GM06990 (cell line): Measurements from ENCODE around the gene H1-8.
A peak's percentile ranks its signal among the peaks of the same experiment; 100 is the strongest.

Experiments
- DNase-seq: peaks from one replicate; pipeline ENCODE4 v3.0.0-alpha.2; 2011; ENCODE audit not compliant: insufficient read length; ENCODE audit errors: extremely low read depth
- H3K27me3 ChIP-seq: replicated peaks from 2 replicates; pipeline ENCODE4 v1.6.0; 2011; ENCODE audit warnings: low read length; ENCODE audit not compliant: control insufficient read depth, insufficient read depth
- H3K36me3 ChIP-seq: 2 replicates; pipeline ENCODE4 v1.5.1; 2011; ENCODE audit warnings: low read length; ENCODE audit not compliant: control insufficient read depth, insufficient read depth
- H3K4me3 ChIP-seq: replicated peaks from 2 replicates; pipeline ENCODE4 v1.5.1; 2011; ENCODE audit warnings: low read depth, mild to moderate bottlenecking, control low read depth, low read length
- CTCF ChIP-seq: IDR thresholded peaks from 2 replicates; pipeline ENCODE4 v1.5.1; 2011; ENCODE audit warnings: low read length, control low read depth, mild to moderate bottlenecking, inconsistent platforms; ENCODE audit not compliant: insufficient read depth, poor library complexity, severe bottlenecking

The H1-8 gene

GRCh38 chr3:129592381-129593131 lies 49.6 kb downstream of the H1-8 start:
- Histone ChIP-seq H3K36me3 (no peaks in the 10 kb centered on the region), H3K4me3 (no peak overlapping the region), H3K27me3 (peaks cover 2% of the 10 kb centered on the region; the same call in 1 of the 2 replicates)
- TF ChIP-seq CTCF, result no peak
- no peak for DNase-seq

DNA sequence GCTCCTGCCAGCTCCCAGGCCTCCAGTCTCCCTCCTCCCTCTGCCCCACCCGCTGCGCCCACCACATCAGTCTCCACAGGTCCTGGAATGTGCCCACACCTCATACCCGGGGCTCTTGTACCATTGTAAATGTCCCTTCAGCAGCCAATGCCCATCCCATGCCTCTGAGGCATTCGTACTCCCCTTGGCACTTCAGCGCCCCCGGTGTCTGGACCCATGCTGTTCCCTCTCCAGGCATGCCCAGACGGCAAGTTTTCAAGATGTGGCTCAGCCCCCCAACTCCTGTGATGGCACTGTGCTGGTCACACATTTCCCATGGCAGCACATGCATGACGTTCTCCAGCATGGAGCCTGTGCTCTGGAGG lies 50.2 kb downstream of the H1-8 start:
- H3K27me3 ChIP-seq, result peaks cover 2% of the 10 kb centered on the region
- TF ChIP-seq CTCF, result peak; percentile 14
- H3K4me3 ChIP-seq, result no peak overlapping the region
- no peaks in the 10 kb centered on the region for H3K36me3 ChIP-seq
- DNase-seq, result no peak

GRCh38 chr3:129593595-129594339 lies 50.8 kb downstream of the H1-8 start:
- no peak for DNase-seq
- Histone ChIP-seq H3K4me3 (no peak overlapping the region), H3K36me3 (no peaks in the 10 kb centered on the region), H3K27me3 (peaks cover 2% of the 10 kb centered on the region)
- no peak for TF ChIP-seq CTCF

GRCh38 chr3:129594409-129594808 lies 51.4 kb downstream of the H1-8 start:
- H3K27me3 ChIP-seq, result peaks cover 2% of the 10 kb centered on the region
- no peaks in the 10 kb centered on the region for H3K36me3 ChIP-seq
- TF ChIP-seq CTCF, result no peak
- no peak for DNase-seq
- no peak overlapping the region for H3K4me3 ChIP-seq

DNA sequence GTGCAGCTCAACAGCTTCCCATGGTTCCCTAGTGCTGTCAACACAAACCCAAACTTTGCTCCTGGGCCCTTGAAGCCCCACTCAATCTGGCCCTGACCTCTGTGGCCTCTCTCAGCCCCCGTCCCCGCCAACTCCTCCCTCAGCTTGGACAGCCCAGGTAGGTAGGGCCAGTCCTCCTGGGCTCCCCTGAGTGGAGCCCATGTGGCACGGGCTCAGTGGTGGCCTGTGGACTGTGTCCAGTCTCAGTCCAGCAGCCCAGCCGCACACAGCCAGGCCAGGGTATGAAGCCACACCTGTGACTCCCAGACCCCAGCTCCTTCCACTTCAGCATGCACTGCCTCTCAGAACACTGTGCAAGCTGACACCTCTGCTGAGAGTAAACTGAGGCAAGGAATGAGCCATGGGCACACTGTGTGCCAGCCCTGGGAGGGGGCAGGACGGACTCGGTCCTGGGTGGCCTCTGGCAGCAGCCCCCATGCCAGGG lies 52.0 kb downstream of the H1-8 start:
- Histone ChIP-seq H3K27me3 (peaks cover 2% of the 10 kb centered on the region), H3K36me3 (no peaks in the 10 kb centered on the region), H3K4me3 (no peak overlapping the region)
- DNase-seq, result no peak
- TF ChIP-seq CTCF, result no peak
